HEK293 (cell line): ENCODE results near the gene CHMP4A.

Experiments used
- CTCF ChIP-seq: fragments of 450-650 bp; formaldehyde crosslinking; IDR thresholded peaks from 2 replicates; pipeline ENCODE4 v1.5.1; 2016; ENCODE audit warnings: missing biosample characterization, missing genetic modification characterization
- GLIS1 ChIP-seq: fragments of 450-650 bp; formaldehyde crosslinking; IDR thresholded peaks from 2 replicates; pipeline ENCODE4 v1.5.1; 2016; ENCODE audit warnings: missing biosample characterization, missing genetic modification characterization
- INSM2 ChIP-seq: fragments of 450-650 bp; formaldehyde crosslinking; IDR thresholded peaks from 2 replicates; pipeline ENCODE4 v1.5.1; 2016; ENCODE audit warnings: missing biosample characterization, missing genetic modification characterization
- KLF1 ChIP-seq: fragments of 450-650 bp; formaldehyde crosslinking; IDR thresholded peaks from 2 replicates; pipeline ENCODE4 v1.5.1; 2016; ENCODE audit warnings: missing biosample characterization, missing genetic modification characterization
- PRDM1 ChIP-seq: fragments of 450-650 bp; formaldehyde crosslinking; IDR thresholded peaks from 2 replicates; pipeline ENCODE4; 2016; ENCODE audit warnings: missing biosample characterization, missing genetic modification characterization
- SP3 ChIP-seq: fragments of 450-650 bp; formaldehyde crosslinking; IDR thresholded peaks from 2 replicates; pipeline ENCODE4 v1.5.1; 2016; ENCODE audit warnings: missing biosample characterization, missing genetic modification characterization
- SP7 ChIP-seq: fragments of 450-650 bp; formaldehyde crosslinking; IDR thresholded peaks from 2 replicates; pipeline ENCODE4 v1.5.1; 2016; ENCODE audit warnings: missing biosample characterization, missing genetic modification characterization
- TCF7L2 ChIP-seq: IDR thresholded peaks from 2 replicates; pipeline ENCODE4 v1.6.1; 2011; ENCODE audit warnings: low read depth, mild to moderate bottlenecking, inconsistent platforms, low read length, moderate library complexity, borderline replicate concordance
- WT1 ChIP-seq: fragments of 450-650 bp; formaldehyde crosslinking; IDR thresholded peaks from 2 replicates; pipeline ENCODE4 v1.5.1; 2016; ENCODE audit warnings: missing biosample characterization, missing genetic modification characterization
- YY2 ChIP-seq: fragments of 450-650 bp; formaldehyde crosslinking; IDR thresholded peaks from 2 replicates; pipeline ENCODE4 v1.5.1; 2016; ENCODE audit warnings: missing biosample characterization, missing genetic modification characterization
- ZBTB1 ChIP-seq: fragments of 450-650 bp; formaldehyde crosslinking; IDR thresholded peaks from 2 replicates; pipeline ENCODE4 v1.5.1; 2016; ENCODE audit warnings: missing biosample characterization, missing genetic modification characterization
- ZBTB11 ChIP-seq: fragments of 450-650 bp; formaldehyde crosslinking; conservative IDR thresholded peaks from 2 replicates; pipeline ENCODE4 v1.5.1; 2016; ENCODE audit warnings: low read depth, missing biosample characterization, missing genetic modification characterization
- ZBTB21 ChIP-seq: fragments of 450-650 bp; formaldehyde crosslinking; IDR thresholded peaks from 2 replicates; pipeline ENCODE4 v1.5.1; 2017; ENCODE audit warnings: missing biosample characterization, missing genetic modification characterization
- ZBTB8A ChIP-seq: fragments of 450-650 bp; formaldehyde crosslinking; IDR thresholded peaks from 2 replicates; pipeline ENCODE4 v1.5.1; 2016; ENCODE audit warnings: missing biosample characterization, missing genetic modification characterization
- ZEB2 ChIP-seq: fragments of 450-650 bp; formaldehyde crosslinking; IDR thresholded peaks from 2 replicates; pipeline ENCODE4 v1.5.1; 2016; ENCODE audit warnings: missing biosample characterization, missing genetic modification characterization
- ZNF174 ChIP-seq: fragments of 450-650 bp; formaldehyde crosslinking; IDR thresholded peaks from 2 replicates; pipeline ENCODE4 v1.5.0; 2017; ENCODE audit warnings: missing biosample characterization, mild to moderate bottlenecking, missing genetic modification characterization
- ZNF23 ChIP-seq: fragments of 450-650 bp; formaldehyde crosslinking; IDR thresholded peaks from 2 replicates; pipeline ENCODE4 v1.5.1; 2016; ENCODE audit warnings: missing biosample characterization, missing genetic modification characterization, borderline replicate concordance
- ZNF292 ChIP-seq: fragments of 450-650 bp; formaldehyde crosslinking; IDR thresholded peaks from 2 replicates; pipeline ENCODE4 v1.5.1; 2016; ENCODE audit warnings: low read depth, missing biosample characterization, missing genetic modification characterization, borderline replicate concordance
- ZNF423 ChIP-seq: fragments of 450-650 bp; formaldehyde crosslinking; IDR thresholded peaks from 2 replicates; pipeline ENCODE4 v1.5.1; 2016; ENCODE audit warnings: missing biosample characterization, missing genetic modification characterization
- ZNF501 ChIP-seq: fragments of 450-650 bp; formaldehyde crosslinking; IDR thresholded peaks from 2 replicates; pipeline ENCODE4 v1.5.1; 2016; ENCODE audit warnings: missing biosample characterization, missing genetic modification characterization
- ZNF549 ChIP-seq: fragments of 450-650 bp; IDR thresholded peaks from 2 replicates; pipeline ENCODE4 v1.5.1; 2018; ENCODE audit warnings: missing biosample characterization, missing genetic modification characterization, mild to moderate bottlenecking, inconsistent platforms, moderate library complexity
- ZNF571 ChIP-seq: fragments of 450-650 bp; formaldehyde crosslinking; IDR thresholded peaks from 2 replicates; pipeline ENCODE4 v1.5.0; 2017; ENCODE audit warnings: missing biosample characterization, missing genetic modification characterization
- ZNF629 ChIP-seq: fragments of 450-650 bp; formaldehyde crosslinking; IDR thresholded peaks from 2 replicates; pipeline ENCODE4 v1.5.1; 2017; ENCODE audit warnings: missing biosample characterization, missing genetic modification characterization
- TF ChIP-seq, protein P1 (sequence below): fragments of 450-650 bp; IDR thresholded peaks from 2 replicates; pipeline ENCODE4 v1.5.1; 2018; ENCODE audit warnings: missing biosample characterization, mild to moderate bottlenecking, missing genetic modification characterization
- TF ChIP-seq, protein P2 (sequence below): fragments of 450-650 bp; formaldehyde crosslinking; optimal IDR thresholded peaks from 2 replicates; pipeline ENCODE3; 2016; ENCODE audit warnings: missing biosample characterization, mild to moderate bottlenecking, missing genetic modification characterization
- TF ChIP-seq, protein P3 (sequence below): fragments of 450-650 bp; IDR thresholded peaks from 2 replicates; pipeline ENCODE4 v1.5.1; 2018; ENCODE audit warnings: missing biosample characterization, missing genetic modification characterization

Gene CHMP4A

DNA sequence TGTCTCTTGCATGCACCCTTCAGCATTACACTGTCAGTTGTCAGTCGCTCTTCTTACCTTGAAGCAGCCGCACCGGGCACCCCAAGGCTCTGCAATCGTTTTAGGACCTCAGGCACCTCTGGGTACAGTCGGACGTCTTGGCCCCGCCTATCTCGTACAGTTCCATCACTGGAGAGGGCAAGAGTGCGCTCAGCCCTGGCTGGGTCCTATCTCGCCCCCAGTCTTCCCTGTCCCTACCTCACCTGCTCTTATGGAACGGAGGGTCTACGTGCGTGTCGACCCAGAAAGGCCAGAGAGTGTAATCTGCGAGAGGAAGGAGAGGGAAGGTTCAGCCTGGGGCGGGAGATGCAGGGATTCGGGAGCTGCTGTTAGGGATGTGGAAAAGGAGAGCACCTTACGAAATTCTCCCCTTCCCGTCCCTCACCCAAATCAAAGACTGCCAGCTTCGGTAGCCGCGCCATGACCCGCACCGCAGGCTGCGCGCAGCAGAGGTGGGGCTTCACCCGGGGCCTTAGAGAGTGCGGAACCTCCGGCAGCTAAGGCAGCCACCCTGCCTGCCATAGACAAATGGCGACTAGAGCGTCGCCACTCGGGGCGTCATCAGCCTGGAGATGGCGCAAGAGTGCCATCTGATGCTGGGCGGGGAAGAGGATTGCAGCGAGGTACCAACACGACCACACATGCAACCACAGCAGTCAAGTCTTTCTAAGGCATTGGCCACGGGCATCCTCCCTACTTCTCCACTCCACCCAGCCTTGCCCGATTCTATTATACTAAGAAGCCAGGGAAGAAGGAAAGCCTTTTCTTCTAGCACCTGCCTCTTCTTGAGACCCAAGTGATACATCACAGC lies 2.4 kb upstream of the CHMP4A start, which contains the start of gene MDP1 (continued):
- TF ChIP-seq, protein P1, sequence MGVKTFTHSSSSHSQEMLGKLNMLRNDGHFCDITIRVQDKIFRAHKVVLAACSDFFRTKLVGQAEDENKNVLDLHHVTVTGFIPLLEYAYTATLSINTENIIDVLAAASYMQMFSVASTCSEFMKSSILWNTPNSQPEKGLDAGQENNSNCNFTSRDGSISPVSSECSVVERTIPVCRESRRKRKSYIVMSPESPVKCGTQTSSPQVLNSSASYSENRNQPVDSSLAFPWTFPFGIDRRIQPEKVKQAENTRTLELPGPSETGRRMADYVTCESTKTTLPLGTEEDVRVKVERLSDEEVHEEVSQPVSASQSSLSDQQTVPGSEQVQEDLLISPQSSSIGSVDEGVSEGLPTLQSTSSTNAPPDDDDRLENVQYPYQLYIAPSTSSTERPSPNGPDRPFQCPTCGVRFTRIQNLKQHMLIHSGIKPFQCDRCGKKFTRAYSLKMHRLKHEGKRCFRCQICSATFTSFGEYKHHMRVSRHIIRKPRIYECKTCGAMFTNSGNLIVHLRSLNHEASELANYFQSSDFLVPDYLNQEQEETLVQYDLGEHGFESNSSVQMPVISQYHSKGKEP = no peak
- TF ChIP-seq KLF1 (tag by site-specific recombination) (peak; percentile 89), TCF7L2 (no peak), ZNF501 (no peak; the same call in 1 of the 2 replicates), YY2 (tag by site-specific recombination) (peak; percentile 86), SP3 (tag by site-specific recombination) (peak; percentile 65), INSM2 (no peak; the same call in 1 of the 2 replicates), CTCF (tag by site-specific recombination) (peak; percentile 93), ZBTB21 (tag by site-specific recombination) (peak; percentile 85), GLIS1 (tag by site-specific recombination) (peak; percentile 17; the same call in 1 of the 2 replicates), PRDM1 (tag by site-specific recombination) (no peak), ZNF174 (tag by site-specific recombination) (no peak), ZEB2 (tag by site-specific recombination) (peak; percentile 69), ZBTB11 (tag by site-specific recombination) (peak; percentile 74), ZNF571 (no peak), ZBTB8A (peak; percentile 43; the same call in 1 of the 2 replicates), ZNF629 (tag by site-specific recombination) (peak; percentile 93), ZNF423 (tag by site-specific recombination) (peak; percentile 18; the same call in 1 of the 2 replicates), ZNF292 (tag by site-specific recombination) (no peak), SP7 (tag by site-specific recombination) (peak; percentile 77), ZNF23 (no peak), ZNF549 (tag by site-specific recombination) (no peak), ZBTB1 (peak; percentile 4; the same call in 1 of the 2 replicates), WT1 (tag by site-specific recombination) (0 out of 2 replicates have a peak, but pooled peaks have one; percentile 32)
- TF ChIP-seq, protein P2, sequence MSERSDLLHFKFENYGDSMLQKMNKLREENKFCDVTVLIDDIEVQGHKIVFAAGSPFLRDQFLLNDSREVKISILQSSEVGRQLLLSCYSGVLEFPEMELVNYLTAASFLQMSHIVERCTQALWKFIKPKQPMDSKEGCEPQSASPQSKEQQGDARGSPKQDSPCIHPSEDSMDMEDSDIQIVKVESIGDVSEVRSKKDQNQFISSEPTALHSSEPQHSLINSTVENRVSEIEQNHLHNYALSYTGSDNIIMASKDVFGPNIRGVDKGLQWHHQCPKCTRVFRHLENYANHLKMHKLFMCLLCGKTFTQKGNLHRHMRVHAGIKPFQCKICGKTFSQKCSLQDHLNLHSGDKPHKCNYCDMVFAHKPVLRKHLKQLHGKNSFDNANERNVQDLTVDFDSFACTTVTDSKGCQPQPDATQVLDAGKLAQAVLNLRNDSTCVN = peak; percentile 51
- TF ChIP-seq, protein P3, sequence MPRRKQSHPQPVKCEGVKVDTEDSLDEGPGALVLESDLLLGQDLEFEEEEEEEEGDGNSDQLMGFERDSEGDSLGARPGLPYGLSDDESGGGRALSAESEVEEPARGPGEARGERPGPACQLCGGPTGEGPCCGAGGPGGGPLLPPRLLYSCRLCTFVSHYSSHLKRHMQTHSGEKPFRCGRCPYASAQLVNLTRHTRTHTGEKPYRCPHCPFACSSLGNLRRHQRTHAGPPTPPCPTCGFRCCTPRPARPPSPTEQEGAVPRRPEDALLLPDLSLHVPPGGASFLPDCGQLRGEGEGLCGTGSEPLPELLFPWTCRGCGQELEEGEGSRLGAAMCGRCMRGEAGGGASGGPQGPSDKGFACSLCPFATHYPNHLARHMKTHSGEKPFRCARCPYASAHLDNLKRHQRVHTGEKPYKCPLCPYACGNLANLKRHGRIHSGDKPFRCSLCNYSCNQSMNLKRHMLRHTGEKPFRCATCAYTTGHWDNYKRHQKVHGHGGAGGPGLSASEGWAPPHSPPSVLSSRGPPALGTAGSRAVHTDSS (tag by site-specific recombination) = no peak
